T-cell (primary cell): ENCODE results near the gene HPF1. TPM values are rescaled to one million over a fixed set of nuclear protein-coding genes. Genes with fewer than 3 reads are reported as not detected.
"Not testable (repeated sequence)": the region's sequence is repeated elsewhere in the genome, so short reads cannot be mapped to it uniquely, and the experiment has no call there.

Experiments
- ATAC-seq, 4 experiments: fragments of 200-7000 bp in 3 of 4; fragments of 150-1000 bp in 1 of 4; cut with Tn5 transposase; replicated peaks in 1 of 4; 1 replicate in 3 of 4; 2 replicates in 1 of 4; pipeline ENCODE4 v1.10.0; 2021; ENCODE audit warnings: moderate library complexity in 3 of 4, mild to moderate bottlenecking in 2 of 4, moderate number of reproducible peaks in 1 of 4
- CTCF ChIA-PET, 2 donors: fragments of 300-600 bp; sonication (Branson Sonifier 250); formaldehyde crosslinking; loops; one replicate each; lab custom pipeline; 2022; ENCODE audit warnings: antibody characterized with exemption in 2 of 2; lab: Charles Lee
- POLR2A ChIA-PET, 2 donors: fragments of 300-600 bp; sonication (Branson Sonifier 250); formaldehyde crosslinking; loops; one replicate each; lab custom pipeline; 2022; ENCODE audit warnings: antibody characterized with exemption in 2 of 2; lab: Charles Lee
- DNase-seq, 35 experiments: peaks; one replicate each; pipeline versions ENCODE4 v3.0.0 to v3.0.0-alpha.2; 2013 to 2023
- H3K27ac ChIP-seq: one replicate; pipeline ENCODE4 v1.5.1; 2013; ENCODE audit warnings: low read length
- H3K27me3 ChIP-seq, 2 experiments: replicated peaks in 1 of 2; 1 replicate in 1 of 2; 2 replicates in 1 of 2; pipeline versions ENCODE4 v1.6.1 to v1.7.0; 2013; ENCODE audit warnings: low read length in 1 of 2, mixed read lengths in 1 of 2; ENCODE audit not compliant: control insufficient read depth in 2 of 2, insufficient read depth in 2 of 2; ENCODE audit errors: extremely low read depth in 1 of 2
- H3K36me3 ChIP-seq, 2 donors: 1 replicate in 1 of 2; 2 replicates in 1 of 2; pipeline versions ENCODE4 v1.6.1 to v1.7.0; 2013; ENCODE audit warnings: low read length in 1 of 2; ENCODE audit not compliant: control insufficient read depth in 2 of 2, insufficient read depth in 1 of 2; ENCODE audit errors: extremely low read depth in 1 of 2
- H3K4me1 ChIP-seq, 2 experiments: 1 replicate in 1 of 2; 2 replicates in 1 of 2; pipeline versions ENCODE4 v1.6.1 to v1.7.0; 2013; ENCODE audit warnings: low read length in 2 of 2, mixed read lengths in 1 of 2; ENCODE audit not compliant: insufficient read depth in 2 of 2, control insufficient read depth in 1 of 2; ENCODE audit errors: extremely low read depth in 1 of 2
- H3K4me3 ChIP-seq, 2 donors: 1 replicate in 1 of 2; 2 replicates in 1 of 2; pipeline versions ENCODE4 v1.5.1 to v1.7.0; 2013; ENCODE audit warnings: mild to moderate bottlenecking in 2 of 2, low read length in 1 of 2, moderate library complexity in 1 of 2; ENCODE audit not compliant: control insufficient read depth in 1 of 2; ENCODE audit errors: extremely low read depth in 1 of 2
- H3K9me3 ChIP-seq: 2 replicates; pipeline ENCODE4 v1.7.0; 2013
- H3K27ac Mint-ChIP-seq, 2 donors: one replicate each; pipeline ENCODE4 v1.8.0; 2020 to 2021; ENCODE audit warnings: mild to moderate bottlenecking in 2 of 2, mixed read lengths in 2 of 2
- H3K27me3 Mint-ChIP-seq, 2 donors: one replicate each; pipeline ENCODE4 v1.8.0; 2021 to 2022; ENCODE audit warnings: mixed read lengths in 2 of 2
- H3K36me3 Mint-ChIP-seq: one replicate; pipeline ENCODE4 v1.8.0; 2021; ENCODE audit warnings: mixed read lengths
- H3K4me1 Mint-ChIP-seq, 3 donors: one replicate each; pipeline ENCODE4 v1.8.0; 2020 to 2022; ENCODE audit warnings: mixed read lengths in 3 of 3, mild to moderate bottlenecking in 1 of 3
- H3K4me3 Mint-ChIP-seq, 3 donors: one replicate each; pipeline ENCODE4 v1.8.0; 2020 to 2022; ENCODE audit warnings: mild to moderate bottlenecking in 3 of 3, mixed read lengths in 3 of 3, moderate library complexity in 3 of 3
- H3K9me3 Mint-ChIP-seq, 3 donors: one replicate each; pipeline ENCODE4 v1.8.0; 2020 to 2022; ENCODE audit warnings: mixed read lengths in 3 of 3
- WGBS: methylation state at CpG from one replicate; pipeline ENCODE4 v1.1.5; 2013; ENCODE audit warnings: missing lambda C conversion rate; ENCODE audit not compliant: insufficient coverage; 5-methylcytosine and 5-hydroxymethylcytosine counted together
- total RNA-seq, 35 experiments: library from RNA in 6 of 35; stranded (reverse) in 6 of 35; fragments of 120-200 nt in 1 of 35; gene quantifications; one replicate each; pipeline versions ENCODE4 v1.2.1 to v1.2.4 and lab custom pipeline; 2013 to 2026

HPF1 gene
- total RNA-seq (10 to 100 TPM in 4 of 5 donors, 1 to 10 TPM in 1; 6.5 to 14.0 (median 13.0) TPM), total RNA-seq (lab: John Stamatoyannopoulos, UW) (3.6 to 39.3 (median 9.3) reads per million in 29 experiments)
- total RNA-seq (2013) = 23.7 TPM

- 0% methylated on average over 41 of the region's 46 CpGs for WGBS
- ATAC-seq (peak; percentile 97 to 98 (median 98)), DNase-seq (peak; percentile 82 to 98 (median 90))
- peaks cover 0 to 3% of the 10 kb centered on the region in 2 experiments for H3K27me3 ChIP-seq
- peaks cover 26 to 43% (median 28%) of the 10 kb centered on the region in 3 donors for H3K4me1 Mint-ChIP-seq
- H3K4me3 ChIP-seq = peak within 1 kb of the TSS; percentile 81 to 99
- peaks cover 7% of the 10 kb centered on the region for H3K36me3 Mint-ChIP-seq
- peaks cover 9 to 10% of the 10 kb centered on the region in 2 experiments for H3K4me1 ChIP-seq
- ChIA-PET POLR2A (no interaction called here), CTCF (no interaction called here)
- no peak within 1 kb of the TSS for H3K27ac ChIP-seq
- no peaks in the 10 kb centered on the region for H3K9me3 Mint-ChIP-seq
- no peaks in the 10 kb centered on the region for H3K9me3 ChIP-seq
- H3K27ac Mint-ChIP-seq = peak within 1 kb of the TSS in 1 of 2 donors; percentile 50
- H3K27me3 Mint-ChIP-seq = no peaks in the 10 kb centered on the region
- peak within 1 kb of the TSS; percentile 90 to 94 (median 92) for H3K4me3 Mint-ChIP-seq
- peaks cover 0 to 1% of the 10 kb centered on the region in 2 donors for H3K36me3 ChIP-seq
Measured at GRCh38 chr4:169757575-169758184, at the start of gene HPF1. Gene HPF1 (minus strand): TSS chr4:169757944. CDS start chr4:169757877, 67 bp downstream.

- WGBS = 80% methylated on average over 2 of the region's 3 CpGs
Measured at GRCh38 chr4:169806770-169807169, 49.0 kb upstream of the HPF1 start.

GRCh38 chr4:169803413-169803812, 45.7 kb upstream of the HPF1 start:
- no peak overlapping the region for H3K4me3 ChIP-seq
- no peaks in the 10 kb centered on the region for H3K9me3 Mint-ChIP-seq
- no peak overlapping the region for H3K27ac ChIP-seq
- ChIA-PET POLR2A (no interaction called here), CTCF (no interaction called here)
- peaks cover 7 to 13% of the 10 kb centered on the region in 2 donors for H3K27me3 Mint-ChIP-seq
- H3K36me3 ChIP-seq = no peaks in the 10 kb centered on the region
- H3K4me1 ChIP-seq = no peaks in the 10 kb centered on the region
- no peaks in the 10 kb centered on the region for H3K36me3 Mint-ChIP-seq
- no peak overlapping the region for H3K4me3 Mint-ChIP-seq
- no peak for DNase-seq
- ATAC-seq = no peak
- 62% methylated on average over 3 of the region's 7 CpGs for WGBS
- no peaks in the 10 kb centered on the region for H3K4me1 Mint-ChIP-seq
- no peak overlapping the region for H3K27ac Mint-ChIP-seq
- no peaks in the 10 kb centered on the region for H3K27me3 ChIP-seq
- no peaks in the 10 kb centered on the region for H3K9me3 ChIP-seq

More at GRCh38 chr4:169806770-169807169, 49.0 kb upstream of the HPF1 start:
- H3K27me3 Mint-ChIP-seq, H3K27me3 ChIP-seq, H3K4me1 ChIP-seq, DNase-seq, H3K36me3 ChIP-seq, H3K36me3 Mint-ChIP-seq, H3K9me3 Mint-ChIP-seq, H3K4me3 Mint-ChIP-seq, ATAC-seq, H3K4me1 Mint-ChIP-seq, H3K27ac ChIP-seq, H3K4me3 ChIP-seq, H3K27ac Mint-ChIP-seq, POLR2A ChIA-PET, H3K9me3 ChIP-seq: not testable (repeated sequence)
- CTCF ChIA-PET = interaction anchor here in 1 of 2 donors (1.0 kb wide), 1 partner anchor 194 kb away, joined by 4 read pairs; the partner anchor contains the start of gene NEK1

GRCh38 chr4:169802873-169803272, 45.1 kb upstream of the HPF1 start:
- no peak for ATAC-seq

DNA sequence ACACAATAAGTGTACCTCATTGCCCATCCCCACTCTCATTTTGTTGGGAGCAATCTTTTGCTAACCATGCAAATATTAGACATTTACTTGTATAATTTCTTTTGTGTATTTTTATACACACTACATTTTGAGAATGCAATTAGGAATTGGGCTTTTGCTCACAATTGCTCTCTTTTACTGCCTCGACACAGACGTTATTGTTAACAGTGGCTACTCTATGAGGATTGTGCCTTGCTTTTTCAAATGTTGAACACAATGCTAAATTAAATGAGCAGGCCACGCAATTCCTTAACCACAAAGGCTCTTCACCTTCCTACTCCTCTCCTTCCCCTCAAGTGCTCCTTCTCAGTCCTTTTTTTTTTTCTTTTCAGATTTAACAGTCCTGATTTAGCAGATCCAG, 42.8 kb upstream of the HPF1 start:
- peaks cover 16 to 21% of the 10 kb centered on the region in 2 donors for H3K27me3 Mint-ChIP-seq
- no peak for DNase-seq
- CTCF ChIA-PET = interaction anchor here in 1 of 2 donors (1.0 kb wide), 1 partner anchor 10 kb away, joined by 3 read pairs; no protein-coding TSS in a partner anchor

More at GRCh38 chr4:169802873-169803272, 45.1 kb upstream of the HPF1 start:
- Histone ChIP-seq H3K4me1 (no peaks in the 10 kb centered on the region), H3K27me3 (no peaks in the 10 kb centered on the region), H3K4me3 (no peak overlapping the region), H3K27ac (no peak overlapping the region), H3K9me3 (no peaks in the 10 kb centered on the region), H3K36me3 (no peaks in the 10 kb centered on the region)
- Mint-ChIP-seq H3K36me3 (no peaks in the 10 kb centered on the region), H3K4me3 (no peak overlapping the region), H3K9me3 (no peaks in the 10 kb centered on the region), H3K27me3 (peaks cover 10 to 13% of the 10 kb centered on the region in 2 donors), H3K4me1 (no peaks in the 10 kb centered on the region), H3K27ac (no peak overlapping the region)
- WGBS = no CpG with 5 or more reads among the region's 1 CpG
- no peak for DNase-seq
- CTCF ChIA-PET = no interaction called here
- POLR2A ChIA-PET = no interaction called here

GRCh38 chr4:169799260-169799659, 41.5 kb upstream of the HPF1 start:
- H3K4me1 ChIP-seq = no peaks in the 10 kb centered on the region
- ATAC-seq (no peak), DNase-seq (no peak)
- no peaks in the 10 kb centered on the region for H3K36me3 ChIP-seq
- H3K27ac ChIP-seq = no peak overlapping the region
- Mint-ChIP-seq H3K27me3 (peaks cover 17 to 24% of the 10 kb centered on the region in 2 donors), H3K9me3 (no peaks in the 10 kb centered on the region), H3K4me1 (no peaks in the 10 kb centered on the region), H3K27ac (no peak overlapping the region), H3K4me3 (no peak overlapping the region), H3K36me3 (no peaks in the 10 kb centered on the region)
- no peak overlapping the region for H3K4me3 ChIP-seq
- ChIA-PET POLR2A (no interaction called here), CTCF (interaction anchor here in 1 of 2 donors (0.9 kb wide), 1 partner anchor 11 kb away, joined by 3 read pairs; no protein-coding TSS in a partner anchor)
- no CpG with 5 or more reads among the region's 4 CpGs for WGBS
- H3K9me3 ChIP-seq = no peaks in the 10 kb centered on the region
- H3K27me3 ChIP-seq = no peaks in the 10 kb centered on the region

More for the DNA sequence above, 42.8 kb upstream of the HPF1 start:
- H3K27ac Mint-ChIP-seq = no peak overlapping the region
- Histone ChIP-seq H3K36me3 (no peaks in the 10 kb centered on the region), H3K27me3 (no peaks in the 10 kb centered on the region), H3K9me3 (no peaks in the 10 kb centered on the region), H3K4me3 (no peak overlapping the region), H3K27ac (no peak overlapping the region), H3K4me1 (no peaks in the 10 kb centered on the region)
- ATAC-seq = no peak
- no peak overlapping the region for H3K4me3 Mint-ChIP-seq
- POLR2A ChIA-PET = no interaction called here
- WGBS = 94% methylated on average over 3 of the region's 3 CpGs
- H3K4me1 Mint-ChIP-seq = no peaks in the 10 kb centered on the region
- H3K36me3 Mint-ChIP-seq = no peaks in the 10 kb centered on the region
- H3K9me3 Mint-ChIP-seq = no peaks in the 10 kb centered on the region
